ENCODE results near the gene PDAP1. TPM values are rescaled to one million over a fixed set of nuclear protein-coding genes. Genes with fewer than 3 reads are reported as not detected.
A peak's percentile ranks its signal among the peaks of the same experiment; 100 is the strongest.

PDAP1 gene
- total and polyA plus RNA-seq, 12 donors: 43.6 to 187 (median 90.2) TPM

GRCh38 chr7:99373091-99374066 lies 35.0 kb downstream of the PDAP1 start:
- no peaks in the 10 kb centered on the region for H3K36me3 ChIP-seq (replicated peaks in 1 of 2)
- intact Hi-C loops (cut with DNase I): no loop called here
- peak overlapping the region in 3 of 5 donors; percentile 64 to 92 (median 79) for H3K27ac ChIP-seq
- TF ChIP-seq CTCF (IDR thresholded peaks at IDR 0.05) (no peak), POLR2A (IDR thresholded peaks at IDR 0.05) (no peak)
- no peak for DNase-seq
- peaks cover 0 to 14% of the 10 kb centered on the region in 2 donors for H3K4me1 ChIP-seq (replicated peaks in 1 of 2)
- H3K4me3 ChIP-seq: peak overlapping the region in 2 of 4 donors; percentile 68 to 84
- 86 to 92% (median 89%) methylated on average over 37 to 41 of the region's 41 CpGs for WGBS, 4 donors
- no peaks in the 10 kb centered on the region for H3K9me3 ChIP-seq (replicated peaks in 1 of 3)
- no peaks in the 10 kb centered on the region for H3K27me3 ChIP-seq

- peaks cover 0 to 14% of the 10 kb centered on the region in 2 donors for H3K4me1 ChIP-seq (replicated peaks in 1 of 2)
- 61 to 65% (median 63%) methylated on average over 20 to 21 of the region's 21 CpGs for WGBS, 4 donors
- no peaks in the 10 kb centered on the region for H3K27me3 ChIP-seq
- intact Hi-C loops (cut with DNase I): no loop called here
- peak overlapping the region in 2 of 5 donors; percentile 15 to 44 for H3K27ac ChIP-seq
- H3K36me3 ChIP-seq (replicated peaks in 1 of 2): peaks cover 0 to 3% of the 10 kb centered on the region in 2 donors
- H3K9me3 ChIP-seq (replicated peaks in 1 of 3): no peaks in the 10 kb centered on the region
- DNase-seq: no peak
- TF ChIP-seq CTCF (IDR thresholded peaks at IDR 0.05) (no peak), POLR2A (IDR thresholded peaks at IDR 0.05) (no peak)
- no peak overlapping the region for H3K4me3 ChIP-seq
These were observed 35.9 kb downstream of the PDAP1 start for GRCh38 chr7:99372275-99373090.

GRCh38 chr7:99371376-99371920 lies 36.9 kb downstream of the PDAP1 start:
- TF ChIP-seq POLR2A (IDR thresholded peaks at IDR 0.05) (no peak), CTCF (IDR thresholded peaks at IDR 0.05) (no peak)
- H3K4me3 ChIP-seq: no peak overlapping the region
- H3K9me3 ChIP-seq (replicated peaks in 1 of 3): no peaks in the 10 kb centered on the region
- 86 to 92% (median 91%) methylated on average over 11 of the region's 11 CpGs for WGBS, 4 donors
- peaks cover 0 to 12% of the 10 kb centered on the region in 2 donors for H3K4me1 ChIP-seq (replicated peaks in 1 of 2)
- no peak overlapping the region for H3K27ac ChIP-seq
- peaks cover 0 to 13% of the 10 kb centered on the region in 2 donors for H3K36me3 ChIP-seq (replicated peaks in 1 of 2)
- intact Hi-C loops (cut with DNase I): no loop called here
- H3K27me3 ChIP-seq: no peaks in the 10 kb centered on the region
- no peak for DNase-seq
